ENCODE measurements around the gene PGA3.
"Not testable (repeated sequence)": the region's sequence is repeated elsewhere in the genome, so short reads cannot be mapped to it uniquely, and the experiment has no call there.

PGA3 gene

GRCh38 chr11:61252332-61252731 lies 49.0 kb downstream of the PGA3 start:
- H3K4me1 ChIP-seq (ENCODE audit: control insufficient read depth, insufficient read depth, low read length); H3K27me3 ChIP-seq (ENCODE audit: control insufficient read depth in 1 of 2, insufficient read depth in 2 of 2, low read length in 2 of 2); H3K9me3 ChIP-seq (ENCODE audit: control insufficient read depth in 2 of 2, low read length in 2 of 2); H3K9ac ChIP-seq (ENCODE audit: low read length in 2 of 2); H3K27ac ChIP-seq (ENCODE audit: low read length); H3K36me3 ChIP-seq (ENCODE audit: control insufficient read depth in 2 of 2, insufficient read depth in 2 of 2, low read length in 2 of 2); H3K4me3 ChIP-seq (ENCODE audit: low read length in 2 of 2): not testable (repeated sequence)

- Histone ChIP-seq H3K4me3 (ENCODE audit: low read length in 2 of 2) (no peak overlapping the region), H3K27me3 (ENCODE audit: control insufficient read depth in 1 of 2, insufficient read depth in 2 of 2, low read length in 2 of 2) (no peaks in the 10 kb centered on the region), H3K9ac (ENCODE audit: low read length in 2 of 2) (no peak overlapping the region)
These were observed 51.2 kb downstream of the PGA3 start for GRCh38 chr11:61254403-61255025.

GRCh38 chr11:61256710-61257482 lies 53.6 kb downstream of the PGA3 start:
- H3K36me3 ChIP-seq (ENCODE audit: control insufficient read depth in 2 of 2, insufficient read depth in 2 of 2, low read length in 2 of 2), result no peaks in the 10 kb centered on the region
- H3K4me3 ChIP-seq (ENCODE audit: low read length in 2 of 2), result no peak overlapping the region
- H3K27ac ChIP-seq (ENCODE audit: low read length), result no peak overlapping the region

More at GRCh38 chr11:61254403-61255025, 51.2 kb downstream of the PGA3 start:
- H3K36me3 ChIP-seq (ENCODE audit: control insufficient read depth in 2 of 2, insufficient read depth in 2 of 2, low read length in 2 of 2), result no peaks in the 10 kb centered on the region
- H3K27ac ChIP-seq (ENCODE audit: low read length), result no peak overlapping the region
- H3K9me3 ChIP-seq (ENCODE audit: control insufficient read depth in 2 of 2, low read length in 2 of 2), result no peaks in the 10 kb centered on the region
- H3K4me1 ChIP-seq (ENCODE audit: control insufficient read depth, insufficient read depth, low read length), result no peaks in the 10 kb centered on the region

GRCh38 chr11:61258546-61258945 lies 55.2 kb downstream of the PGA3 start:
- Histone ChIP-seq H3K9ac (ENCODE audit: low read length in 2 of 2) (no peak overlapping the region), H3K4me1 (ENCODE audit: control insufficient read depth, insufficient read depth, low read length) (no peaks in the 10 kb centered on the region), H3K27me3 (ENCODE audit: control insufficient read depth in 1 of 2, insufficient read depth in 2 of 2, low read length in 2 of 2) (no peaks in the 10 kb centered on the region), H3K27ac (ENCODE audit: low read length) (no peak overlapping the region), H3K4me3 (ENCODE audit: low read length in 2 of 2) (no peak overlapping the region), H3K9me3 (ENCODE audit: control insufficient read depth in 2 of 2, low read length in 2 of 2) (no peaks in the 10 kb centered on the region), H3K36me3 (ENCODE audit: control insufficient read depth in 2 of 2, insufficient read depth in 2 of 2, low read length in 2 of 2) (no peaks in the 10 kb centered on the region)

More at GRCh38 chr11:61256710-61257482, 53.6 kb downstream of the PGA3 start:
- Histone ChIP-seq H3K9ac (ENCODE audit: low read length in 2 of 2) (no peak overlapping the region), H3K27me3 (ENCODE audit: control insufficient read depth in 1 of 2, insufficient read depth in 2 of 2, low read length in 2 of 2) (no peaks in the 10 kb centered on the region), H3K9me3 (ENCODE audit: control insufficient read depth in 2 of 2, low read length in 2 of 2) (no peaks in the 10 kb centered on the region), H3K4me1 (ENCODE audit: control insufficient read depth, insufficient read depth, low read length) (no peaks in the 10 kb centered on the region)

- Histone ChIP-seq H3K9me3 (ENCODE audit: control insufficient read depth in 2 of 2, low read length in 2 of 2) (no peaks in the 10 kb centered on the region), H3K9ac (ENCODE audit: low read length in 2 of 2) (no peak overlapping the region), H3K4me3 (ENCODE audit: low read length in 2 of 2) (no peak overlapping the region), H3K4me1 (ENCODE audit: control insufficient read depth, insufficient read depth, low read length) (no peaks in the 10 kb centered on the region), H3K36me3 (ENCODE audit: control insufficient read depth in 2 of 2, insufficient read depth in 2 of 2, low read length in 2 of 2) (no peaks in the 10 kb centered on the region), H3K27ac (ENCODE audit: low read length) (no peak overlapping the region), H3K27me3 (ENCODE audit: control insufficient read depth in 1 of 2, insufficient read depth in 2 of 2, low read length in 2 of 2) (no peaks in the 10 kb centered on the region)
These were observed 56.0 kb downstream of the PGA3 start for GRCh38 chr11:61259363-61259762.

All from stomach smooth muscle (tissue), 2 donors.